Breast epithelium (tissue), 3 donors: Measurements from ENCODE around the gene FNBP1.
A peak's percentile ranks its signal among the peaks of the same experiment; 100 is the strongest.

ENCODE experiments used
- CTCF ChIP-seq, 3 donors: fragments of 450-650 bp; IDR thresholded peaks; one replicate each; pipeline ENCODE4 v1.5.1; 2016 to 2017; ENCODE audit warnings: antibody characterized with exemption in 3 of 3, mild to moderate bottlenecking in 3 of 3, moderate library complexity in 3 of 3
- POLR2A ChIP-seq: fragments of 450-650 bp; IDR thresholded peaks from one replicate; pipeline ENCODE4 v1.6.1; 2016; ENCODE audit warnings: antibody characterized with exemption, mild to moderate bottlenecking, moderate library complexity
- POLR2AphosphoS5 ChIP-seq, 3 donors: sonication (generic); formaldehyde crosslinking; IDR thresholded peaks; one replicate each; pipeline ENCODE4 v1.6.1; 2017; ENCODE audit warnings: antibody characterized with exemption in 3 of 3

GRCh38 chr9:129934780-129935179, 108.2 kb downstream of the FNBP1 start:
- TF ChIP-seq CTCF (IDR thresholded peaks at IDR 0.05) (no peak), POLR2A (no peak), POLR2AphosphoS5 (IDR thresholded peaks at IDR 0.05) (peak in 1 of 3 donors; percentile 16)
